Neural progenitor cell (in vitro differentiated cells): ENCODE results near the gene KCNE2.
"Not testable (repeated sequence)": the region's sequence is repeated elsewhere in the genome, so short reads cannot be mapped to it uniquely, and the experiment has no call there.

Experiments
- EZH2 ChIP-seq: fragments of 200-600 bp; sonication (generic); IDR thresholded peaks from 2 replicates; pipeline ENCODE4 v1.6.1; 2017; ENCODE audit warnings: antibody characterized with exemption, mild to moderate bottlenecking, moderate library complexity
- TF ChIP-seq, protein P1 (sequence below): fragments of 200-600 bp; sonication (generic); IDR thresholded peaks from 2 replicates; pipeline ENCODE4 v1.5.1; 2017; ENCODE audit warnings: antibody characterized with exemption, mild to moderate bottlenecking

- TF ChIP-seq, protein P1, sequence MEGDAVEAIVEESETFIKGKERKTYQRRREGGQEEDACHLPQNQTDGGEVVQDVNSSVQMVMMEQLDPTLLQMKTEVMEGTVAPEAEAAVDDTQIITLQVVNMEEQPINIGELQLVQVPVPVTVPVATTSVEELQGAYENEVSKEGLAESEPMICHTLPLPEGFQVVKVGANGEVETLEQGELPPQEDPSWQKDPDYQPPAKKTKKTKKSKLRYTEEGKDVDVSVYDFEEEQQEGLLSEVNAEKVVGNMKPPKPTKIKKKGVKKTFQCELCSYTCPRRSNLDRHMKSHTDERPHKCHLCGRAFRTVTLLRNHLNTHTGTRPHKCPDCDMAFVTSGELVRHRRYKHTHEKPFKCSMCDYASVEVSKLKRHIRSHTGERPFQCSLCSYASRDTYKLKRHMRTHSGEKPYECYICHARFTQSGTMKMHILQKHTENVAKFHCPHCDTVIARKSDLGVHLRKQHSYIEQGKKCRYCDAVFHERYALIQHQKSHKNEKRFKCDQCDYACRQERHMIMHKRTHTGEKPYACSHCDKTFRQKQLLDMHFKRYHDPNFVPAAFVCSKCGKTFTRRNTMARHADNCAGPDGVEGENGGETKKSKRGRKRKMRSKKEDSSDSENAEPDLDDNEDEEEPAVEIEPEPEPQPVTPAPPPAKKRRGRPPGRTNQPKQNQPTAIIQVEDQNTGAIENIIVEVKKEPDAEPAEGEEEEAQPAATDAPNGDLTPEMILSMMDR = not testable (repeated sequence)
- TF ChIP-seq EZH2 = not testable (repeated sequence)
Observed at GRCh38 chr21:34407294-34407693, 43.5 kb downstream of the KCNE2 start.
